NCI-H146 (cell line): Measurements from ENCODE around the gene TIMM13.
A peak's percentile ranks its signal among the peaks of the same experiment; 100 is the strongest.
"Not testable (repeated sequence)": the region's sequence is repeated elsewhere in the genome, so short reads cannot be mapped to it uniquely, and the experiment has no call there.

ENCODE experiments used
- DNase-seq: peaks from one replicate; lab custom pipeline; 2025; lab: John Stamatoyannopoulos, UW

Gene TIMM13

GRCh38 chr19:2415281-2415972, 12.0 kb downstream of the TIMM13 start:
- DNase-seq, result no peak

DNA sequence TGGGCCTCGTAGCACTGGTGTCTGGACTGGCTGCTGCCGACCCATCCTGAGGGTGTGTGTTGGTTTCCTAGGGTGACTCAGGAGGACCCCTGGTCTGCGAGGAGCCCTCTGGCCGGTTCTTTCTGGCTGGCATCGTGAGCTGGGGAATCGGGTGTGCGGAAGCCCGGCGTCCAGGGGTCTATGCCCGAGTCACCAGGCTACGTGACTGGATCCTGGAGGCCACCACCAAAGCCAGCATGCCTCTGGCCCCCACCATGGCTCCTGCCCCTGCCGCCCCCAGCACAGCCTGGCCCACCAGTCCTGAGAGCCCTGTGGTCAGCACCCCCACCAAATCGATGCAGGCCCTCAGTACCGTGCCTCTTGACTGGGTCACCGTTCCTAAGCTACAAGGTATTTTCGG, 13.8 kb downstream of the TIMM13 start:
- no peak for DNase-seq

GRCh38 chr19:2413159-2413558, 14.2 kb downstream of the TIMM13 start:
- no peak for DNase-seq

- DNase-seq, result no peak
Observed at GRCh38 chr19:2412449-2412848, 14.9 kb downstream of the TIMM13 start.

- no peak for DNase-seq
Observed at GRCh38 chr19:2411709-2412108, 15.7 kb downstream of the TIMM13 start.

- DNase-seq, result no peak
Observed at GRCh38 chr19:2410023-2410422, 17.4 kb downstream of the TIMM13 start.

DNA sequence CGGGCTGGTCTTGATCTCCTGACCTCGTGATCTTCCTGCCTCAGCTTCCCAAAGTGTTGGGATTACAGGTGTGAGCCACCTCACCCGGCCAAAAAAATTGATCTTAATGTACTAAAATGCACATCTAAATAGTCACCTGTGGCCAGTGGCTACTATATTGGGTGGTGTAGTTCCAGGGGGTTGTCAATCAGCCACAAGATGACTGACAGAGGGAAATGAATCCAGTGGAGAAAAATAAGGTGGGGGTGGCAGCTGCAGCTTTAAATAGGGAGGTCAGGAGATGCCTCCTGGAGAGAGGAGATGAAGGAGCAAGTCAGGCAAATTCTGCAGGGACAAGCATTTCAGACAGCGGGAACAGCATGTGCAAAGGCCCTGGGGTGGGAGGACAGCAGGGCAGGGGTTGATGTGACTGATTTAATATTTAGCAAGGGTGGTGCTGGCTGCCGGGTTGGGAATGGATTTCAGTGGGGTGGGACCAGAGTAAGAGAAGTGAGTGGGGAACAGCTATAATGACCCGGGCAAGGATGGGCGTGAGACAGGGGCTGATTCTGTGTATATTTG, 18.0 kb downstream of the TIMM13 start:
- no peak for DNase-seq

DNA sequence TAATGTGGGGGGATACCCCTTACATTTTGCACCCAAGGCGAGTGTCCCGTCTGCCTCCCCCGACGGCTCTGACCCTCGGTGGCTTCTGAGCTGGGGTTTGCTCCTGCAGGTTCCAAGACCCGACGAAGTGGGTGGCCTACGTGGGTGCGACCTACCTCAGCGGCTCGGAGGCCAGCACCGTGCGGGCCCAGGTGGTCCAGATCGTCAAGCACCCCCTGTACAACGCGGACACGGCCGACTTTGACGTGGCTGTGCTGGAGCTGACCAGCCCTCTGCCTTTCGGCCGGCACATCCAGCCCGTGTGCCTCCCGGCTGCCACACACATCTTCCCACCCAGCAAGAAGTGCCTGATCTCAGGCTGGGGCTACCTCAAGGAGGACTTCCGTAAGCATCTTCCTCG, 19.1 kb downstream of the TIMM13 start:
- no peak for DNase-seq

DNA sequence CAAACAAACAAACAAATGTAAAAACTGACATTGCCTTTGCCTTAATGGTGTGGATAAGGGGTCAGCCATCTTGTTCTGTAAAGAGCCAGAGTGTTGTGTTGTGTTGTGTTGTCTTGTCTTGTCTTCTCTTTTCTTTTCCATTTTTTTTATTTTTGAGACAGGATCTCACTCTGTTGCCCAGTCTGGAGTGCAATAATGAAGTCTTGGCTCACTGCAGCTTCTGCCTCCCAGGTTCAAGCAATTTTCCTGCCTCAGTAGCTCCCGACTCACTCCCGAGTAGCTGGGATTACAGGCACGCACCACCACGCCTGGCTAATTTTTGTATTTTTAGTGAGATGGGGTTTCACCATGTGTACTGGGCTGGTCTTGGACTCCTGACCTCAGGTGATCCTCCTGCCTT, 27.8 kb downstream of the TIMM13 start:
- no peak for DNase-seq

DNA sequence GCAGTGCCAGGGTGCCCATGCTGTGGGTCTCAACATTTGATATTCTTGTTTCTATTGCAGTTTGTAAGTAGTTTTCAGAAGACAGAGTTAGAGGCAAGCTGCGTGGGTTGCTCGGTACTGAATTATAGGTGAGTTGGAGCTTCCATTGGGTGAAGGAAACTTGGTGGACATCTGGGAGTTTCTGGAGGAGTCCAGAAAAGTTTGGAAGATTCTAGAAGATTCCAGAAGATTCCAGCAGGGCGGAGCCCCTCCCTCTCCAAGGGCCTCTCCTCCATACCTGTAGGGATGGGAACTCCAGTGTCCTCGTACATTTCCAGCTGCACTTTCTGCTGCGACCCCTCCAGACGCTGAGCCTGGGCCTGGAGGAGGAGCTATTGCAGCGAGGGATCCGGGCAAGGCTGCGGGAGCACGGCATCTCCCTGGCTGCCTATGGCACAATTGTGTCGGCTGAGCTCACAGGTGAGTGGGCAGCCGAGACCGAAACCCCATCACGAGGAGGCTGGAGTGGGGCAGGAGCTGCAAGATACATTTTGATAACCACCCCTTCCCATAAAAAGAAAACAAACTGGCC, 28.6 kb downstream of the TIMM13 start:
- no peak for DNase-seq

- not testable (repeated sequence) for DNase-seq
Observed at GRCh38 chr19:2397173-2397572, 30.2 kb downstream of the TIMM13 start.

DNA sequence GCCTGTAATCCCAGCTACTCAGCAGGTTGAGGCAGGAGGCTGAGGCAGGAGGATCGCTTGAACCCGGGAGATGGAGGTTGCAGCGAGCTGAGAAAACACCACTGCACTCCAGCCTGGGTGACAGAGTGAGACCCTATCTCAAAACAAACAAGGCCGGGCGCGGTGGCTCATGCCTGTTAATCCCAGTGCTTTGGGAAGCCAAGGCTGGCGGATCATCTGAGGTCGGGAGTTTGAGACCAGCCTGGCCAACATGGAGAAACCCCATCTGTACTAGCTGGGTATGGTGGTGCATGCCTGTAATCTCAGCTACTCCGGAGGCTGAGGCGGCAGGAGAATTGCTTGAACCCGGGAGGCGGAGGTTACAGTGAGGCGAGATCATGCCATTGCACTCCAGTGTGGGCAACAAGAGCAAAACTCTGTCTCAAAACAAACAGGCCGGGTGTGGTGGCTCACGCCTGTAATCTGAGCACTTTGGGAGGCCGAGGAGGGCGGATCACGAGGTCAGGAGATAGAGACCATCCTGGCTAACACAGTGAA, 32.0 kb downstream of the TIMM13 start:
- DNase-seq, result not testable (repeated sequence)

DNA sequence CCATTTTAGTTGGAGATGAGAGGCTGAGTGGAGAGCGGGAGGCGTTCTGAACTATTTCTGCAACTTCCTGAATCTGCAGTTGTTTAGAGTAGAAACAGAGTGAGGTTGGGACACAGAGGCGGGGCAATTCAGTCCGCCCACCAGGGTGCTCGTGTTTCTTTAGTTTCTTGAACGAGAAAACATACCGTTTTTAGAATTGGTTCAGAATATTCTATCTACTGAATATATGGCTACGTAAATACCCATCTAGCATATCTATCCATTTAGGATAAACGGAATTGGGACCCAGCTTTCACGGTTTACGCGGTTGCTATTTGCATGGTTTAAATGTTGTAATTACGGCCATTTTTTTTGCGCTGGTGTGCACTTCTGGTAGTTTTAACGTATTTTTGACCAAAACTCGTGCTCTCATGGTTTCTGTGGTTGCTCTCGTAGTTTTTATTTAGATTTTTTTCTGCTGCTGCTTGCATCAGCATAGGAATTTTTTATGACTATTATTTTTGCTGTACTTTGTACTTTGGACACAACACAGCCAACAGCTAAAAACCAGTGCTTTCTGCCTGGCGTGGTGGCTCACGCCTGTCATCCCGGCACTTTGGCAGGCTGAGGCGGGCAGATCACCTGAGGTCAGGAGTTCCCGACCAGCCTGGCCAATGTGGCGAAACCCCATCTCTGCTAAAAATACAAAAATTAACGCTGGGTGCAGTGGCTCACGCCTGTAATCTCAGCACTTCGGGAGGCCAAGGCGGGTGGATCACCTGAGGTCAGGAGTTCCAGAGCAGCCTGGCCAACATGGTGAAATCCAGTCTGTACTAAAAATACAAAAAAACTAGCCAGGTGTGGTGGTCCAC, 32.7 kb downstream of the TIMM13 start:
- DNase-seq, result no peak

DNA sequence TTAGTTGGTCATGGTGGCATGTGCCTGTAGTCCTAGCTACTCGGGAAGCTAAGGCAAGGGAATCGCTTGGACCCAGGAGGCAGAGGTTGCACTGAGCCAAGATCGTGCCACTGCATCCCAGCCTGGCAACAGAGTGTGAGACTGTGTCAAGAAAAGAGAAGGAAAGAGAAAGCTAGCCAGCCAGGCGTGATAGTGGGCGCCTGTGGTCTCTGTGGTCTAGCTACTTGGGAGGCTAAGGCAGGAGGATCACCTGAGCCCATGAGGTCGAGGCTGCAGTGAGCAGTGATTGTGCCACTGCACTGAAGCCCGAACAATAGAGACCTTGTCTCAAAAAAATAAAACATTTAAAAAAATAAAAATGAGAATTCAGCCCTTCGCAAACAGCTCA, 33.3 kb downstream of the TIMM13 start:
- DNase-seq, result no peak

- not testable (repeated sequence) for DNase-seq
Observed at GRCh38 chr19:2392899-2393298, 34.5 kb downstream of the TIMM13 start.

- DNase-seq, result no peak
Observed at GRCh38 chr19:2392366-2392765, 35.0 kb downstream of the TIMM13 start.

- peak; percentile 55 for DNase-seq
Observed at GRCh38 chr19:2391118-2391725, 36.2 kb downstream of the TIMM13 start.

GRCh38 chr19:2389594-2389993, 37.8 kb downstream of the TIMM13 start:
- no peak for DNase-seq

DNA sequence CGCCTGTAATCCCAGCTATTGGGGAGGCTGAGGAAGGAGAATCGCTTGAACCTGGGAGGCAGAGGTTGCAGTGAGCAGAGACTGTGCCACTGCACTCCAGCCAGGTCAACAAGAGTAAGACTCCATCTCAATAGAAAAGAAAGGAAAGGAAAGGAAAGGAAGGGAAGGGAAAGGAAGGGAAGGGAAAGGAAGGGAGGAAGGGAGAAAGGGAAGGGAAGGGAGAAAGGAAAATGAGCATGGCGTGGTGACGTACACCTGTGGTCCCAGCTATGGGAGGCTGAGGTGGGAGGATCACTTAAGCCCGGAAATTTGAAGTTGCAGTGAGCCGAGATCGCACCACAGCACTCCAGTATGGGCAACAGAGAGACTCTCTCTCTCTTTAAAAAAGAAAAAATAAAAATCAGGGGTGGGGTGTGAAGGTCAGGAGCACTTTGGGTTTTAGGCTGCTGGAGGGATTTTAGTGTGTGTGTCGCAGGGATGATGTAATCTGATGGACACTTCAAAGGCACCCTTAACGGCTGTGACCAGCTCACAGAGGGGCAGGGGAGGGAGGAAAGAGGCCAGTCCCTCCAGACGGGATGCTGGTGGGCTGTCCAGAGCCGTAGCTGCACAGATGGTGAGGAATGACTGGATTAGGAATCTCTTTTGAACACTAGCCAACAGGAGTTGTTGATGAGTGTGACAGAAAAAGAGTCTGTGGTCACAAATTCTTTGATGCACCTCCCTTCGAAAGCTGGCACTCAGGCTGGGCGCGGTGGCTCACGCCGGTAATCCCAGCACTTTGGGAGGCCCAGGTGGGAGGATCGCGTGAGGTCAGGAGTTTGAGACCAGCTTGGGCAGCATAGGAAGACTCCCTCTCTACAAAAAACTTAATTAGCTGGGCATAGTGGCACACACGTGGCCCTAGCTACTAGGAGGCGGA, 39.8 kb downstream of the TIMM13 start:
- DNase-seq, result no peak

DNA sequence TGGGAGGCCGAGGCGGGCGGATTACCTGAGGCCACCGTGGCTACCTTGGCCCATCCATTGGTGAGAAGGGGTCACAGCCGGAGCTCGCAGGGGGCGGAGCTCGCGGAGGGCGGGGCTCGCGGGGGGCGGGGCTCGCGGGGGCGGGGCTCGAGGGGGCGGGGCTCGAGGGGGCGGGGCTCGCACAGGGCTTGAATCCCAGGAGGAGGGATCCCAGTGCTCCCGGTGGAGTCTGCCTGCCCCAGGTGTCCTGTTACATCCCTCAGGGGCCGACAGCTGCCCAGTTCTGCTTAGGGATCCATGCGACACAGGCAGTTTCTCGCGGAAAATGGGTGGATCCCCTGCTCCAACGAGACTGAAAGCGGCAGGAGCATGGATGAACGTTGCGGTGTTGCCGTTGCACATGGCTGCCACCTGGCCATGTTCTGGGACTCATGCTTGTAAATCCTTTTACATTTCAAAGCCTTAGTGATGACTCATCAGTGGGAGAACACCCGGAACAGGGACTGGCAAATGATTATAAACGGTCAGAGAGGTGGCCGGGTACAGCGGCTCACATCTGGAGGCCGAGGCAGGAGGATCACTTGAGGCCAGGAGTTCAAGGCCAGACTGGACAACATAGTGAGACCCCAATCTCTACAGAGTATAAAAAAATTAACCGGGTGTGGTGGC, 42.2 kb downstream of the TIMM13 start:
- peak; percentile 93 for DNase-seq
